NOMO-1 treated with dmso at 0.1 percent for 144 hours (cell line): ENCODE data around the gene BATF3.
A peak's percentile ranks its signal among the peaks of the same experiment; 100 is the strongest.

Experiments used
- DNase-seq: peaks from one replicate; lab custom pipeline; 2025; ENCODE audit not compliant: unreplicated experiment; lab: John Stamatoyannopoulos, UW

The BATF3 gene

DNA sequence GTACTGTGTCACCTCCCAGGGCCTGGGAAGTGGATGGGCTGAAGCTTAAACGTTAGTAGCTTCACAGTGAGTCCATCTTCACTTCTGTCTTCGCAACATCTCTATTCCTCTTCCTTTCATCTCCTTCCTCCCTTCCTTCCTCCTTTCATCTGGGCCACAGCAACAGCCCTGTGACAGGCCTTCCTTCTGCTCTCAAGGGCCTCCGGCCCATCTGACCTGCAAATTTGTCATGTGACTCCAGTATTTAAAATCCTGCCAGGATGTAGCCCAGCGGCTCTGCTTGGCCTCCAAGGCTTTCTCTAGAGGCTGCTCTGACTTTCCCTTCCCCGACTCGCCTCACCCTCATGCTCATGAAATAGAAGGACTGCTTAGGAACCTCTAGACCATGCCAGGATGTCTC lies 10.9 kb upstream of the BATF3 start:
- peak; percentile 33 for DNase-seq

DNA sequence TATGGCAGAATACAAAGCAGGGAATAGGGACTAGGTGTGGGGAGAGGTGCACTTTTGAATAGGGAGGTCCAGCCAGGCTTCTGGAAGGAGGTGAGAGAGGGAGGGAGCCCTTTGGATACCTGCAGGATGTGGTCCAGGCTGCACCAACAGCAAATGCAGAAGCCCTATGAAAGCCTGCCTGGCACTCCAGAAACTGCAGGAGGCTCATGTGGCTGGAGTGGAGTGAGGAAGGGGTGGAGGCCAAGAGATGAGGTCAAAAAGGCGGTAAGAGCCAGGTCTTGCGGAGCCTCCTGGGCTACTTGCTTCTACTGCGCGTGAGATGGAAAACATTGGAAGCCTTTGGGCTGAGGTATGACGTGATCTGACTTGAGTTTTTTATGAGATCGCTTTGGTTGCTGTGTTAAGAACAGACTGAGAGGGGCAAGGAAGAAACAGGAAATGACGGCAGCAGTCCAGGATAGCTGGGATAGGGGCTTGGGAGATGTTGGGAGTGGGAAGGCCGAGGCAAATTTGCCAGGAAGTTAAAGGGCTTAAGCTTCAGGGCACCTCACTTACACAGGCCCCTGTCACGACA lies 4.4 kb upstream of the BATF3 start:
- no peak for DNase-seq

DNA sequence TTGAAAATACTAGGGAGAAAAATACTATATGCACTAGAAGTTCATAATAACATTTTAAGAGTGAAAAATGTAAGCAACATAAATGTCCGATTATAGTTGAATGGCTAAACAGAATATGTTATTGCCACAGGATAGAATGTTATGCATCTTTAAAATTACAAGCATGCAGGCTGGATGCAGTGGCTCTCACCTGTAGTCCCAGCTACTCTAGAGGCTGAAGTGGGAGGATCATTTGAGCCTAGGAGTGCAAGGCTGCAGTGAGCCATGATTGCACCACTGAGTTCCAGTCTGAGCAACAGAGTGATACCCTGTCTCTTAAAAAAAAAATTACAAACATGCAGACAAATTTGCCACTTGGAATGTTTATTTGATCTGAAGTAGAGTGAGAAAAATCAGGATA lies 3.0 kb upstream of the BATF3 start:
- DNase-seq = no peak

DNA sequence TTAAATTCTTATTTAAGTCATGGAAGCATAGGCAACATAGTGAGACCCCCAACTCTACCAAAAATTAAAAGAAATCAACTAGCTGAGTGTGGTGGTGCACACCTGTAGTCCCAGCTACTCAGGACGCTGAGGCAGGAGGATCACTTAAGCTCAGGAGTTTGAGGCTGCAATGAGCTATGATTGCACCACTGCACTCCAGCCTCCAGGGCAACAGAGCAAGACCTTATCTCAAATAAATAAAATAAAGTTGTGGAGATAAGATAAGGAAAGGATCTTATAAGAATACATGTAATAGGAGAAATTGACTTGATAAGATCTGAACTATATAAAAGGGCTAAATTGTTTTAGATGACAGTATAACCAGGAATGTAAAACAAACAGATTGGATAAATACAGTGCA lies 2.3 kb upstream of the BATF3 start:
- no peak for DNase-seq

DNA sequence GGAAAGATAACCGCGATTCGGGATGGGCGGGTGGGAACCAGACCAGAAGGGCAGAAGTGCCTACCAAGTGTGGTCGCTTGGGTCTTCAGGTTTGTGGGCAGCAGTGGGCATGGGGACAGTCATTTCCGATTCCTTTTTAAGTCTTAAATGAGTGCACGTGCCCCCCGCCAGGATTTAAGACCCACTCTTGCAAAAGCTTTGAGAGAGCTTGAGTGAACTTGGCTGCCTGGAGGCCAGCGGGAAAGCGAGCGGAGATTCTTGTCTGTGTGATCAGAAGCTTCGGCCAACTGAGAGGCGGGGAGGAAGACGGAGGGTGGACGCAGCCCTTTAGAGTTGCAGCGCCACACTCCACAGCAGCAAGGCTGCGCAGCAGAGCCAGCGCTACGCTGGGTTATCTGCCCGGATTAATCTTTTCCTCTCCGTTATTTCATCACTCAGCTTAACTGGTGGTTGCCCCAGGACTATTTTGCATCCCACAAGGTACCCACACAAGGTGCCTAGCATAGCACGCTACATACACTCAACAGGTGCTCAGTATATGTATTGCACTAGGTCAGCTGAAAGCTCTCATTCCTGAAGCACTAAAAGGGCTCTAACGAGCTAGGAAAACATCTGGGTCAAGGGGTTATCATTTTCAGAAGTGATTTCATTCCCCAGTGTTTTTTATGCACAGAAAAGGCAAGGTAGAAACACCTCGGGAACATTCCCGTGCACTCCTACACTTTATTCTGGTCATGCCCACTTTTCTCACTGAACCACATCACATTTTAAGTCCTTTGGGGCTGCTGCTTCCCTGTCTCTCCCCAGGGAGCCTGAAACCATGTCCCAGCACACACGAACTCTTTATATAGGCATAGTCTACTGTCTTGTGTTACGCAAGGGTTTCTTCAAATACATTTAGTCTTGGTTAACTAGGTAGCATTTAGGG lies 1.5 kb upstream of the BATF3 start:
- DNase-seq = no peak

DNA sequence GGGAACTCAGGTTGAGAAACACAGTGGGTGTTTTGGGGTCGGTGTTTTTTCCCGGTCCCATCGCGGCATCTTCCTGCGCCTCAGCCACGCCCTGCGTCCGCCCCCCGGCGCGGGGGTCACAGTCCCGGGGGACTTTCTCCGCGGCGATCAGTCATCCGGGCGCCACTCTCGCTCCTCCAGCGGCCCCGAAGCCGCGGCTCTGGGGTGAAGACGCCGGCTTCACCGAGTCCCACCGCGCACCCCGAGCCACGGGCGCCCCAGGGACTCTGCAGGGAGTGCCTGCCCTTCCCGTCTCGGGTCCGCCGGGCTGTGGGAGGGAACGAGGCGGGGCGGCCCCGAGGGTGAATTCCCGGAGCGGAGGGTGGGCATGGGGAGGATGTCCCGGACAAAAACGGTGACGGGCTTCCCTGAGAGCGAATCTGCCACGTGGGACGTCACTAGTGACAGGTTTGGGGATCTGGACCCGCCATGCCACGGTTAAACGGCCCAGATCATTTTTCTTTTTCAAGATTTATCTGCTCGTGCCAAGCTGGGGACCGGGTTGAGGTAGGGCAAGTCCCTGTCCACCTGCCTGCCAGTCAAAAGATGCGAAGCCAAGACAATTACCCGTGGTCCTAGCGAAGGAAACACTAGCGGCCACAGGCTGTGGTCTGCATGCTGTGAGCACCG lies 717 bp upstream of the BATF3 start:
- no peak for DNase-seq

DNA sequence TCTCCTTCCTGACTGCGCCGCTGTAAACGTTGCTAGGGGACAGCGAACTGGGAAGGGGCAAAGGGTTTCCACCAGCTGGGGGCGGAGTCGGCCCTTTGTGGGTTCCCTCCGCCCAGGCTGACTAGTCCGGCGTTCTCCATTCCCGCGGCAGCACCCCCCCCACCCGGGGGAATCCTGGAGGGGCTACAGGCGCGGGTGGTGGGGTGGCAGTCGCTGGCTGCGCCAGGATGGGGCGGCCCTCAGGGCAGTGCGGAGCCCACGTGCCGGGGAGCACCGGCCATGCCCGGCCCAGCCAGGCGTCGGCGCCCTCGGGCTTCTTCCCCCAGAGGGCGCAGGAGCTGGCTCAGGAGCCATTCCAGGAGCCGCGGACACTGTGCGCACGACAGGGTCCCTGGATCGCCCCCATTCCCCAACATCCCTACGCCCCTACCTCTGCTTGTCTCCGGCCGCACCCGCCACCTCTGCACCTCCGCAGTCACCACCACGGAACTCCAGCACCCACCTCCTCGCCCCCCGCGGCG lies 476 bp downstream of the BATF3 start:
- DNase-seq = peak; percentile 40

DNA sequence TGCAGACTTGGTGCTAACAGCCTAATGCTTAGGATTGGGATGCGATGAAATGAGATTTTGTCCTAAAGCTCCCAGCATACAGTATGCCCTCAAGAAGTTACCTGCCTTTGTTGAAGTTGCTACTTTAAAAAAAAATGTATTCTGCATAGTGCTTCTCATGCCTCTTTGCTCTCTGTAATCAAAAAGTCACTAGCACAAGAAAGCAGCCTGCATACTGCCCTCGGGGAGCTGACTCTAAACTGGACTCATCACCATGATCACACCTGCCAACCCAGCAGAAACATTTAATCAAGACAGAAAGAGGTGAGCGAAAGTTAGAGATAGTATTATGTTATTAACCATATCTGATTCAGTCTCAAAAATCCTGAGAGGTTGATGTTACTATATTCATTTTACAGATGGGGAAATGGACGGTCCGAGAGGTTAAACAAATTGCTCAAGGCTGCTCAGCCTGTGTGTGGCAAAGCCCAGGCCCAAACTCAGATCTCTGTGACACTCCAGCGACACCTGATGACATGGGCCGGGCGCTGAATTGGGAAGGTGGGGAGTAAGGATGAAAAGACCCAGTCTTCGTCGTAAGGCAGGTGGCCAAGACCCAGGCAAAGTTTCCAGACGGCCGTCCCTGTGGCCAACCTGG lies 1.1 kb downstream of the BATF3 start:
- no peak for DNase-seq

DNA sequence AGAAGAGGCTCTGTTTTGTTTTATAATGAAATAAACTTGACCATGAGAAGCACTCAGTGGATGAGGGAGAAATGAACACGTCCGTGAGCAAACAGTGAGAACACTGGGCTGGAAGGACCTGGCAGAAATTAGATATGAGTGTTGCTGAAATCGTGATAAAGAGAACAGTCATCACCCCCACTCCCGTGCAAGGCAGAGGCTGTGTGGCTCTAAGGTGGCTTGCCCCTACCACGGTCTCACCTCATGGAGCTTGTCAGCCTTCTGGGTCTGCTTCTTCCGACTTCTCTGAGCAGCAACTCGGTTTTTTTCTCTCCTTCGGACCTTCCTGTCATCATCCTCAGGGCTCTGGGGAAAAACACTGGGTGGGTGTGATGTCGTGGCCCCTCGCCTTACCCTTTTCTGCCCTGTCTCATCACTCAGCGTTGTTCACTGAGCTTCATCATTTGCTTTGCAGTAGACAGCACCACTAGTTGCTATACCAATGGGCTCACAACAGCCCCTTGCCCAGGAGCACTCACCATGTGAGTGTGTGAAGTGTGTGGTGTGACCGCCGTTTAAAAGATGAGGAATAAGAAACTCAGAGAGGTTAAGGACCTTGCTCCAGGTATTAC lies 2.8 kb downstream of the BATF3 start:
- no peak for DNase-seq

DNA sequence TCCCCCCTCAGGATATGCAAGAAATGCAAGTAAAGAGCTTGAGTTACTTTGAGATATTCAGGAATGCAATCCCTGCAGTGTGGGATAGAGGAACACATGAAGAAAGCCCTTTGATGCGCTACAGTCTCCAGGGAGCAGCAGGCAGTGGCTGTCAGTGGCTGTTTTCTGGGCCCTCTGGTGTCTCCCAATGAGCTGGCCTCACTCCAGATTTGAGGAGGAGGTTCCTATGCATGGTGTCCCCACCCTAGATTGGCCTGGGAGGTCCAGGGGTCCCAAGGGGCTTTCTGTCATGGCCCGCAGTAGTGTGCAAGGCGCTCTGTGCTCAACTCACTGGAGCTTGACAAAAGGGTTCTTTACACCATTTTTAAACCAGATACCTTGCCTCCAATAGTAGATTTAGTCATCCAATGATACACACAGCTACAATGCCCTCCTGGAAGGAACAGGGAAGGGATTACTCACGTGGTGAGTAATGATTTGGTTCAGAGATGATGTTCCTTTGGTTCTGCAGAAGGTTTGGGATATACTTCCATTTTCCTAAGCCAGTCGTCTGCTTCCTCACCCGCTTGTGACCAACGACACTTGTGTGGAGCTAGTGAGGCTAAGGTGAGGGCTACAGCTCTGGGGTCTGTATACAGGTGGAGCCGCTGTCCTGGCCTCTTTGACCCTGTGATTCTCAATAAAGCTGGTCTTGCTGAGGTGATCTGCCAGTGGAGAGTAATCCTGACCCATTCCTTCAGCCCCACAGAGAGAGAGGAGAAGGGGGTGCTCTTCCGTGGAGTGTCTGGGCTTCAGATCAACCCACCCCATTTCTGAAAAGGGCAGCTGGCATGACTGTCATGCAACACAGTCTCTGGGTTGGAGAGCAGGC lies 6.6 kb downstream of the BATF3 start:
- DNase-seq = no peak

DNA sequence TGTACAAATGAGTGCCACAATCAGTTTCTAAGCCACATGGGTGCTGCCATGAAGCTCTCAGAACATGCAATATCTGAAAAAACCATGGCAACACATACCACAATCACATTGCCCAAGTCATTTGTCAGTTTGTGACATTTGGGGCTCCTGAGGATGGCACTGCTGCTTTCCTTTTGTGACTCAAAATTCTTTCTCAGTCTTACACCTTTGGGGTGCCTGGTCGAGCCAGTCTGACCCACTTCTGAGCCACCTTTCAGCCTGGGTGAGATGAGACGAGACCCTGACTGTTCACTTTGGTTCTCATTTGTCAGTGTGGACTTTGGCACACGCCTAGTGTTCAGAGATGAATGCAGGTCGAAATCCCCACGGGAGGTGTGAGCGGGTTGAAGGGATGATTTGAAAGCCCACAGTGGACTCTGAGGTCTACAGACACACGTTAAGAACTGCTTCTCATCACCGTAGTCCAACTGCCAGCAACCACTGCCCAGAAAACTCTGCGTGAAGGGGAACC lies 8.0 kb downstream of the BATF3 start:
- DNase-seq = no peak

DNA sequence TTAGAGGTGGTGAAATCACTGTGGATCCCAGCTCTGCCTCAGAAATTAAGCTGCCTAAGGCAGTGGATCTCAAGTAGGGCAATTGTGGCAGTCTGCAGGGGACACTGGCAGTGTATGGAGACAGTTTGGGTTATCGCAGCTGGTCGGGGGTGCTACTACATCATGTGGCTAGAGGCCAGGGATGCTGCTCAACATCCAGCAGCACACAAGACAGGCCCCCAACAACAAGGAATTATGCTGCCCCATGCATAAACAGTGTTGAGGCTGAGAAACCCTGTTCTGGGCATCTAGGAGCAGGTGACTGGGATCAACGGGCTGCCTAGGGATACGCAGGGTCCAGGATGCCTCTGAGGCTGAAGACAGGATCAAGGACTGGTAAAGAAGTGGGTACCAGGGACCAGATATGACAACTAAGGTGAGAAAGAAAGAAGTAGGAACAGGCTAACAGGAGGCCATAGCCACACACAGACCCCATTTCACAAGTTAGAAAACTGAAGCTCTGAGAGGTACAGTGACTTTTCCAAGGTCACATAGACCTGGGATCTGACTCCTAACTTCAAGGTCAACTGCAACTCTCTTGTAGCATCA lies 8.7 kb downstream of the BATF3 start:
- no peak for DNase-seq

DNA sequence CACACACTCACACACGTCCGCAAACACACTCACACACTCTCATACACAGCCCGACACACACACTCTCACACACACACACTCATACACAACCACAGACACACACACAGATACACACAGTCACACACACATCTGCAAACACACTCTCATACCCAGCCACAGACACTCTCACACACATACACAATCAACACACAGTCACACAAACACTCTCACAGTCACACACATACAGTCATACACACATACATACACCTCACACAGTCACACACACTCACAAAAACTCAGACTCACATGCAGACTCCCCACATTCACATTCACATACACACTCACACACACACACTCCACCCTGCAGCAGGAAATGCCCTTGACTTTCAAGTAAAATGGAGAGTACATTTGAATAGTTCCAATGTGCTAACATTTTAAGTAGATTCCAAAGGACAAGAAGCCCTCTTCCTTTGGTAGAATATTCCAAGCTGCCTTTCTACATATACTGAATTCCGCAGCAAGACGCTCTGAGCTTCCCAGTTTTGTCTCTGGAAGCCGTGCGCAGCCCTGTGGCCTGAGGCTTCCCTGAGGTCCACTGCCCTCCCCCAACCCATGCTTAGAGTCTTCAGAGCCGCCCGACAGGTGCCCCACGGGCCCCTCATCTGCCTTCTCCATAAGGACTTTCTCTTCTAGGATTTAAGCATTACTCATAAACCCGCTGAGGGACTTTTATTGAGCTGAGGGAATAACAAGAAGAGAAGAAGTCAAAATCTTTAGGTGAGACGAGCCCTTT lies 9.7 kb downstream of the BATF3 start:
- DNase-seq = no peak

DNA sequence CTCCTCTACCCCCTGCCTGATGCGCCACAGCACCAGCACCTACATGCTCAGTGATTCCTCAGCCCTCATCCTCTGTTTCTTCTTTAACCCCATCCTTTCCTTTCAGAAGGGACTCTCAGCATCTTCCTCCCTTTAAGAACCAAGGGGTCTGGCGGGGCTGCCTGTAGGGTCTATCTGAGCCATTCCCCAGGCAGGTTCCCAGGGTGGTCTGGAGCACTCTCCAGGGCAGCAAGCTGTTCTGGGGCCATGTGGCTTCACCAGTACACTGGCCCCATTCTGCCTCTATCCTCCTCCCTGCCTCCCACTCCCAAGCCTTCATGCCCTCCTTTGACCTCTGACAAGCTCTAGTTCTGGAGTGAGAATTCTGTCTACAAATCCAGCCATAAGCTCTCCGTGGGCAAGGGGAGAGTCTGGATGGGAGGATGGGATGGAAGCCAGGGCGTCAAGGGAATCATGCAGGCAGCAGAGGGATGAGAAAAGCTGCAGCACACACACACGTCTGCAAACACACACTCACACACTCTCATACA lies 10.4 kb downstream of the BATF3 start:
- DNase-seq = no peak

DNA sequence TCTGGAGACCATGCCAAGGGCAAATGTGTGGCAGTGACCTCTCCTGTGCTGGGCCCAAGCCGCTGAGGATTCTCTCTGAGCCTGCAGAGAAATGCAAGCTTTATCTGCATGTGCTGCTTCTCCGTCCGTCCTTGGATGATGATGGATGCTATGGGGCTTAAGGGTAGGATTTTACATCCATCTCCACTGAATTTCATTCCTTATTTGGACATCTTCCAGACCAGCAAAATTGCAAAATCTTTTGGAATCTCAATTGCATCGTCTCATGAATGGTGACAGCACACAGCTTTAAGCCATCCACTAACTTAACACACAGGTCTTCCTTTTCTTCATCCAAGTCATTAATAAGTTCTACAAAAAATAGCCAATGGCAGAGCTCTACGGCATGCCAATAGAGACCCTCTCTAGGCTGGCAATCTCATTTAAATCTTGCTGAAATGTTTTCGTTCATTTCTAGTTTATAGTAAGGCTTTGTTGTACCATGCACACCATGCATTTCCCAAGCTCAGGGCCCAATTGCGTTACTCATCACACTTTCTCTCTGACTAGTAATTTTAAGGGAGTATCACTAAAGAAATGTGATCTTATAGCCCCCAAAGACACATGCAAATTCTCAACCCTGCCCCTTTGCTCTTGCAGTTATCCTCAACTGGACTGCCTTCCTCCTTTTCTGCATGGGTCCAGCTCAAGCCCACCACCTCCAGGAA lies 11.1 kb downstream of the BATF3 start:
- DNase-seq = no peak

DNA sequence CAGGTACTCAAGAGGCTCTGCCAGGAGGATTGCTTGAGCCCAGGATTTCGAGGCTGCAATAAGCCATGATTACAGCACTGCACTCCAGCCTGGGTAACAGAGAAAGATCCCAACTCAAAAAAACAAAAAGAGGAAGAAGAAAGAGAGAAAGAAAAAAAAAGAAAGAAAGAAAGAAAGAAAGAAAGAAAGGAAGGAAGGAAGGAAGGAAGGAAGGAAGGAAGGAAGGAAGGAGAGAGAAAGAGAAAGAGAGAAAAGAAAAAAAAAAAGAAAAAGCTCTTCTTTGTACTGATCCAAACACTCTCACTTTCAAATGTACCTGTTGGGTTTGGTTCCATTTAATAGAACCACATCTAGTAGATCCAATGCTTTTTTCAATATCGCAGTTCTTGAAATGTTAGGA lies 11.8 kb downstream of the BATF3 start:
- DNase-seq = no peak

DNA sequence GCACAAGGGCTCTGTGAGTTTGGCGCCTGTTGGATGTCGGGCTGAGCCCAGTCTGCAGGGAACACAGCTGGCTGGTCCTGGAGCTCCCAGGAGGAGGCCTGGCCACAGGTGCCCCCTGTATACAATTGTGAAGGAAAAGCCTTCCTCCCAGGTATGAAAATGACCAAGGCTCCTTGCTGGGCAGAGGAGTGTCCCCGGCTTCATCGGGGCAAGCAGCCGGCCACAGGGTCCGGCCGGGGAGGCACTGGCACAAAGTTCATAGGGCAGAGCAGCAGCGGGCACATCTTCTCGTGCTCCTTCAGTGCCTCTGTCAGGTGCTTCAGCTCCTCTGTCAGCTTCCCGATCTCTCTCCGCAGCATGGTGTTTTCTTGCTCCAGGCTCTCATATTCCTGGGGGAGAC lies 13.0 kb downstream of the BATF3 start:
- DNase-seq = no peak

DNA sequence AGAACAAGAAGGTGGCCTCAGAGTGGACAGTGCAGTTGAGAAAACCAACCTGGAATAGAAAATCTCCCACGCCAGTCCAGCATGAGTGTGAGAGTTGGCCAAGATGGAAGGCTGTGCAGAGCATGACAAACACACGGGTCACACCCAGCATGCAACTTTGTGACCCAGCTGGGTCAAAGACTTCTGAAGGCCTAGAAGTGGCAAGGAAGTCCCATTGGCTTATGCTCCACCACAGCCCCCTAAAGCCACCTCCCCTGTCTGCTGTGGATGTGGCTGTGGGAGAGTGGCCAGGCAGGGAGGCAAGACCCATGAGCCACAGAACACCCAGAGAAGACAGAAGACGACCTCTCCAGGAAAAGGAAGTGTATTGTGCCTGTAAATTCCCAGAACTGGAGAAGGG lies 13.6 kb downstream of the BATF3 start:
- no peak for DNase-seq
